Stomach (tissue), 4 donors: ENCODE data around the gene GOLGA6L10.
"Not testable (repeated sequence)": the region's sequence is repeated elsewhere in the genome, so short reads cannot be mapped to it uniquely, and the experiment has no call there.

Experiments used
- EP300 ChIP-seq: sonication (generic); formaldehyde crosslinking; IDR thresholded peaks from one replicate; pipeline ENCODE4 v1.6.1; 2017; ENCODE audit warnings: antibody characterized with exemption
- POLR2A ChIP-seq, 4 donors: fragments of 450-650 bp; IDR thresholded peaks; one replicate each; pipeline ENCODE4 v1.6.1; 2016; ENCODE audit warnings: antibody characterized with exemption in 4 of 4, control low read depth in 2 of 4, mild to moderate bottlenecking in 1 of 4, moderate library complexity in 1 of 4
- TF ChIP-seq, protein P1 (sequence below), 7 experiments: fragments of 450-650 bp in 4 of 7; fragments of 200-600 bp in 3 of 7; sonication (generic) in 3 of 7; IDR thresholded peaks; one replicate each; pipeline ENCODE4 v1.5.1; 2016 to 2019; ENCODE audit warnings: antibody characterized with exemption in 7 of 7, control low read depth in 2 of 7, mild to moderate bottlenecking in 1 of 7

GRCh38 chr15:82320861-82321260, 28.4 kb downstream of the GOLGA6L10 start:
- TF ChIP-seq, protein P1, sequence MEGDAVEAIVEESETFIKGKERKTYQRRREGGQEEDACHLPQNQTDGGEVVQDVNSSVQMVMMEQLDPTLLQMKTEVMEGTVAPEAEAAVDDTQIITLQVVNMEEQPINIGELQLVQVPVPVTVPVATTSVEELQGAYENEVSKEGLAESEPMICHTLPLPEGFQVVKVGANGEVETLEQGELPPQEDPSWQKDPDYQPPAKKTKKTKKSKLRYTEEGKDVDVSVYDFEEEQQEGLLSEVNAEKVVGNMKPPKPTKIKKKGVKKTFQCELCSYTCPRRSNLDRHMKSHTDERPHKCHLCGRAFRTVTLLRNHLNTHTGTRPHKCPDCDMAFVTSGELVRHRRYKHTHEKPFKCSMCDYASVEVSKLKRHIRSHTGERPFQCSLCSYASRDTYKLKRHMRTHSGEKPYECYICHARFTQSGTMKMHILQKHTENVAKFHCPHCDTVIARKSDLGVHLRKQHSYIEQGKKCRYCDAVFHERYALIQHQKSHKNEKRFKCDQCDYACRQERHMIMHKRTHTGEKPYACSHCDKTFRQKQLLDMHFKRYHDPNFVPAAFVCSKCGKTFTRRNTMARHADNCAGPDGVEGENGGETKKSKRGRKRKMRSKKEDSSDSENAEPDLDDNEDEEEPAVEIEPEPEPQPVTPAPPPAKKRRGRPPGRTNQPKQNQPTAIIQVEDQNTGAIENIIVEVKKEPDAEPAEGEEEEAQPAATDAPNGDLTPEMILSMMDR (IDR thresholded peaks at IDR 0.05) = not testable (repeated sequence)
- TF ChIP-seq EP300; POLR2A (IDR thresholded peaks at IDR 0.05): not testable (repeated sequence)
